Activated T-cell treated with anti-CD3 and anti-CD28 coated beads for 24 hours (primary cell): ENCODE measurements around the gene USO1.
A peak's percentile ranks its signal among the peaks of the same experiment; 100 is the strongest.

Experiments used
- DNase-seq: peaks from one replicate; pipeline ENCODE4 v3.0.0-alpha.2; 2020; ENCODE audit warnings: low read depth

The USO1 gene

DNA sequence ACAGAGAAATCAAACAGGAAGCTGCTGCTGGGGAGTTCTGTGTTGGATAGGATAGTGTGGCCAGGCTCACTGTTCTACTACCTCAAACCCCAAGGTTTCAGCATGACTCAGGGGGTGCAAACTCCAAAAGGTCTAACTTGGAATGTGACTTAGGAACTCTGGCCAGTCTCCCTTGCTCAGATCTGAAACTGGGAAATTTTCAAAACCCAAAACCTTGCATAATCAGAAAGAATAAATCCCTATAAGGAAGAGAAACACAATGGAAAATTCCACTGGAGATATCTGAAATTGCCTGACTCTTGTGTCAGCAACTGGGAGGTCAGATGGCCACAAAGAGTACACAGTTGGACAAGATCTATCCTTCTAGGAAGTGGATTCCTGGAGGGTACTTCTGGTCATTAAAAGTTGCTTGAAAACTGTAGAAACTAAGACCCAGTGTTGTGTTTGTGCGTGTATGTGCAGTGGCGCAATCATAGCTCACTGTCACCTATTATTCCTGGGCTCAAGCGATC, 119.8 kb downstream of the USO1 start:
- DNase-seq, result no peak

DNA sequence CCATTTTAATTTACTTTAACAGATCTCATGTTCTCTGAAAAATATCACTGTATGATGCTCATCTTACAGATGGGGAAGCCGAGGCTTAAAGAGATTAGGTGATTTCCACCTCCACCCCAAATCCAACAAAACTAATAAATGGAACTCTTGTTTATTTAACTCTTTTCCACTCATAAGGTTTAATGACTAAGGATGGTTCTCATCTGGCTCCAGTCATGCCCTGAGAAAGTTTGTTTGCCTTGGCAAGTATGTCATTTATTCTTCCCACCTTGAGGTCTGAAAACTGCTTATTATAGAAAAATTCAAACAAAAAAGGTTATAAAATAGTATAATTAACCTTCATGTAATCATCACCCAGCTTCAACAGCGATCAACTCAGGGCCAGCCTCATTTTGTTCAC, 121.6 kb downstream of the USO1 start:
- no peak for DNase-seq

DNA sequence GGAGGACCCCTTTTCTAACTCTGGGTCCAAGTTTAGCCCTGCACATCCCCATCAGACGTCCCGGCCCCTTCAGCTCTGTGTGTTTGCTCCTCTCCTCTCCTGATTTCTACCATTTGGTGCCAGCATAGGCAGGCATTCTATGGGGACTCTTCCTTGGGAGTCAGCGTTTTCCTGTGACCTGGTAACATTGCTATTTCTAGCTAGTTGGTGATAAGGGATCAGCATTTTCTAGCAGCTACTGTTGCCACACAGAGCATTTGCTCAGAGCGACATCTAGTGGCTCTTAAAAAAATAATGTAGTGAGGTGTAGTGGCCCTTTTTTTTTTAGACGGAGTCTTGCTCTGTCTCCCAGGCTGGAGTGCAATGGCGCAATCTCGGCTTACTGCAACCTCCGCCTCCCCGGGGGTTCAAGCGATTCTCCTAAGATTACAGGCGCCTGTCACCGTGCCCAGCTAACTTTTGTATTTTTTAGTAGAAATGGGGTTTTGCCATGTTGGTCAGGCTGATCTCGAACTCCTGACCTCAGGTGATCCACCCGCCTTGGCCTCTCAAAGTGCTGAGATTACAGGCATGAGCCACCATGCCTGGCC, 123.9 kb downstream of the USO1 start:
- peak; percentile 1 for DNase-seq

DNA sequence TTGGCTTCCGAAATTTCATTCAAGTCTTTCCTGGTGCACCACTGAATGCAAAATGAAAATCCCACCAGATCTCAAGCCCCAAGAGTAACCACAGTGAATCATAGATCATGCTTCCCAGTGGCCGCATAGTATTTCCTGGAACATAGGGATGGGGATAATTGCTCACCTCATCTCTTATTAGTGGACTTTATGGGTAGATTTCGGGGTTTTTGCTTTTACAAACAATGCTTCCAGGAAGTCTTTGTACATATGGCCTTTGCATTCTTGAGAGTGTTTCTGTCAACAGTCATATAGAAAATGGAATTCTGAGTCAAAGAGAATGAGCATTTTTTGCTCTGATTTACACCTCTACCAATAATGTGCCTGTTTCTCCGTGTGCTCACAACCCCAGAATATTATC, 124.5 kb downstream of the USO1 start:
- DNase-seq, result no peak

DNA sequence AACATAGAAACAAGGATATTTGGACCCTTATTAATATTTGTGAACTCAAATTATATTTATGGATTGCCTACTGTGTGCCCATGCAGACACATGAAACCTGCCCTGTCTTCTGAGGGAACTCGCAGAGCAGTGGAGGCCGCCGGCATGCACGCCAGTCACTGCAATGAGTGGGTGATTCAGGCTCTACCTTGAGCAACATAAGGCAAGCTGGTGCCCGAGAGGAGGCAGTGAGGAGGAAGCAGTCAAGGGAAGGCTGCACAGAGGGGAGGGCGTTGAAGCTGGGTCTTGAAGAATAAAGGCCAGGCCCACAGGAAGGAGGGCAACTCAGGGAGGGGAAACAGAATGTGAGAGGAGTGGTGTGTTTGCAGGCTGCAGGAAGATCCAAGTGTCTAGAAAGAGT, 125.1 kb downstream of the USO1 start:
- DNase-seq, result no peak

DNA sequence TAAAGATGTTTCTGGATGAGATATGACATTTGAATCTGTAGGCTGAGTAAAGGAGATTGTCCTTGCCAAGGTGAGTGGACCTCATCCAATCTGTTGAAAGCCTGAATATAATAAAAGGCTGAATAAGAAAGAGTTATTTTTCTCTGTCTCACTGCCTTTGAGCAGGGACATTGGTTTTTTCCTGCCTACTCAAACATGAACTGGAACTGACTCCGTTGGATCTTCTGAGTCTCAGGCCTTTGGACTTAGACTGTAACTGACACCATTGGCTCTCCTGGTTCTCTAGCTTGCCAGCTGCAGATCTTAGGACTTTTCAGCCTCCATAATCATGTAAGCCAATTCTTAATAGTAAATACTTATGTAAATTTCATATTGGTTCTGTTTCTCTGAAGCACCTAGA, 134.3 kb downstream of the USO1 start:
- no peak for DNase-seq

DNA sequence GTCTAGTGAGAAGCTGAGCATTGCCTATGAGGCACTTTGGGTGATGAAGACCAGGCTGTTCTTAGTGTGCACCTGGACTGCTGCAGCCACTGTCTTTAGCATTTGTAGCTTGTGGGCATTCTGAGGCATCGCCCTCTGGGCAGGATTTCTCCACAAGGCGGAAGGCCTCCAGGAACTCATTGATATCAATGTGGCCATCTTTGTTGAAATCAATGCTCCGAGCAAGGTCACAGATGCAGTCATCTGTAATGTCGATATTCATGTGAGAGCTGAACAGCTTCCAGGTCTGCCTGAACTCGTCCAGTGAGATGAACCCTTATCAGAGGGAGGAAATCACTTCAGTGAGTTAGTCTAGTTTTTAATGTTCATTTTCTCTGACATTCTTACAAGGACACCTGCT, 136.2 kb downstream of the USO1 start:
- DNase-seq, result no peak
